ENCODE measurements around the gene MAML3.
A peak's percentile ranks its signal among the peaks of the same experiment; 100 is the strongest.

Gene MAML3

GRCh38 chr4:139961344-139961946 lies 192.5 kb downstream of the MAML3 start:
- H3K4me3 ChIP-seq (replicated peaks; ENCODE audit: low read depth, low read length), result no peak overlapping the region
- no peak for TF ChIP-seq CTCF (IDR thresholded peaks at IDR 0.05; ENCODE audit: low read length, missing control alignments)
- DNase-seq (ENCODE audit: low read depth), result peak; percentile 15

GRCh38 chr4:139959396-139959795 lies 194.6 kb downstream of the MAML3 start:
- DNase-seq (ENCODE audit: low read depth), result no peak
- no peak overlapping the region for H3K4me3 ChIP-seq (replicated peaks; ENCODE audit: low read depth, low read length)
- no peak for TF ChIP-seq CTCF (IDR thresholded peaks at IDR 0.05; ENCODE audit: low read length, missing control alignments)

GRCh38 chr4:139958739-139959098 lies 195.3 kb downstream of the MAML3 start:
- H3K4me3 ChIP-seq (replicated peaks; ENCODE audit: low read depth, low read length), result no peak overlapping the region
- no peak for TF ChIP-seq CTCF (IDR thresholded peaks at IDR 0.05; ENCODE audit: low read length, missing control alignments)

GRCh38 chr4:139957986-139958738 lies 195.8 kb downstream of the MAML3 start:
- no peak for TF ChIP-seq CTCF (IDR thresholded peaks at IDR 0.05; ENCODE audit: low read length, missing control alignments)
- DNase-seq (ENCODE audit: low read depth), result no peak
- no peak overlapping the region for H3K4me3 ChIP-seq (replicated peaks; ENCODE audit: low read depth, low read length)

More at GRCh38 chr4:139958739-139959098, 195.3 kb downstream of the MAML3 start:
- peak; percentile 75 for DNase-seq (ENCODE audit: low read depth)

- no peak overlapping the region for H3K4me3 ChIP-seq (replicated peaks; ENCODE audit: low read depth, low read length)
- TF ChIP-seq CTCF (IDR thresholded peaks at IDR 0.05; ENCODE audit: low read length, missing control alignments), result no peak
- DNase-seq (ENCODE audit: low read depth), result no peak
These were observed 196.9 kb downstream of the MAML3 start for GRCh38 chr4:139957065-139957464.

- H3K4me3 ChIP-seq (replicated peaks; ENCODE audit: low read depth, low read length), result peak overlapping the region; percentile 23
- no peak for TF ChIP-seq CTCF (IDR thresholded peaks at IDR 0.05; ENCODE audit: low read length, missing control alignments)
- peak; percentile 79 for DNase-seq (ENCODE audit: low read depth)
These were observed 197.4 kb downstream of the MAML3 start for GRCh38 chr4:139956507-139957017.
